Naive thymus-derived CD8-positive, alpha-beta T cell (primary cell): ENCODE results near the gene KRTAP4-7. TPM values are rescaled to one million over a fixed set of nuclear protein-coding genes. Genes with fewer than 3 reads are reported as not detected.
A peak's percentile ranks its signal among the peaks of the same experiment; 100 is the strongest.
"Not testable (repeated sequence)": the region's sequence is repeated elsewhere in the genome, so short reads cannot be mapped to it uniquely, and the experiment has no call there.

Experiments used
- ATAC-seq, 2 donors: fragments of 150-1000 bp; cut with Tn5 transposase in 1 of 2; sonication (Bioruptor Pico), chemical (Tn5 transposase) in 1 of 2; 1 replicate in 1 of 2; 2 replicates in 1 of 2; pipeline ENCODE4 v1.10.0; 2021; ENCODE audit warnings: mild to moderate bottlenecking in 2 of 2, moderate library complexity in 2 of 2
- POLR2A ChIA-PET: fragments of 350-600 bp; sonication (Branson Sonifier 250); formaldehyde crosslinking; loops from one replicate; lab custom pipeline; 2021; ENCODE audit warnings: antibody characterized with exemption; lab: Charles Lee
- DNase-seq, 10 donors: peaks; one replicate each; pipeline versions ENCODE4 v3.0.0 to v3.0.0-alpha.2; 2020 to 2022
- H3K27ac Mint-ChIP-seq, 10 donors: one replicate each; pipeline ENCODE4 v1.8.0; 2020 to 2022; ENCODE audit warnings: mild to moderate bottlenecking in 10 of 10, mixed read lengths in 10 of 10, moderate library complexity in 4 of 10, inconsistent platforms in 1 of 10
- H3K27me3 Mint-ChIP-seq, 5 donors: one replicate each; pipeline ENCODE4 v1.8.0; 2021 to 2022; ENCODE audit warnings: mixed read lengths in 5 of 5
- H3K36me3 Mint-ChIP-seq, 3 donors: one replicate each; pipeline ENCODE4 v1.8.0; 2020 to 2022; ENCODE audit warnings: mixed read lengths in 3 of 3, mild to moderate bottlenecking in 2 of 3, inconsistent platforms in 1 of 3
- H3K4me1 Mint-ChIP-seq, 4 donors: one replicate each; pipeline ENCODE4 v1.8.0; 2021 to 2022; ENCODE audit warnings: mixed read lengths in 4 of 4
- H3K4me3 Mint-ChIP-seq, 10 donors: one replicate each; pipeline ENCODE4 v1.8.0; 2020 to 2022; ENCODE audit warnings: mild to moderate bottlenecking in 10 of 10, mixed read lengths in 10 of 10, moderate library complexity in 6 of 10, inconsistent platforms in 1 of 10
- H3K9me3 Mint-ChIP-seq, 9 donors: one replicate each; pipeline ENCODE4 v1.8.0; 2020 to 2022; ENCODE audit warnings: mixed read lengths in 9 of 9, mild to moderate bottlenecking in 3 of 9, inconsistent platforms in 1 of 9, moderate library complexity in 1 of 9
- polyA plus RNA-seq, 3 donors: library from polyadenylated mRNA; unstranded; fragments of 300-500 nt; fragmentation: Illumina TruSeq; gene quantifications; one replicate each; pipeline ENCODE4 v1.2.3, GENCODE V29; 2021
- total RNA-seq, 8 experiments: library from RNA in 2 of 8; stranded (reverse) in 2 of 8; gene quantifications; one replicate each; pipeline ENCODE4 v1.2.3 and lab custom pipeline; 2021 to 2026

The KRTAP4-7 gene
- total RNA-seq (not detected), polyA plus RNA-seq (not detected), total RNA-seq (lab: John Stamatoyannopoulos, UW) (0 reads per million in 6 experiments)

DNA sequence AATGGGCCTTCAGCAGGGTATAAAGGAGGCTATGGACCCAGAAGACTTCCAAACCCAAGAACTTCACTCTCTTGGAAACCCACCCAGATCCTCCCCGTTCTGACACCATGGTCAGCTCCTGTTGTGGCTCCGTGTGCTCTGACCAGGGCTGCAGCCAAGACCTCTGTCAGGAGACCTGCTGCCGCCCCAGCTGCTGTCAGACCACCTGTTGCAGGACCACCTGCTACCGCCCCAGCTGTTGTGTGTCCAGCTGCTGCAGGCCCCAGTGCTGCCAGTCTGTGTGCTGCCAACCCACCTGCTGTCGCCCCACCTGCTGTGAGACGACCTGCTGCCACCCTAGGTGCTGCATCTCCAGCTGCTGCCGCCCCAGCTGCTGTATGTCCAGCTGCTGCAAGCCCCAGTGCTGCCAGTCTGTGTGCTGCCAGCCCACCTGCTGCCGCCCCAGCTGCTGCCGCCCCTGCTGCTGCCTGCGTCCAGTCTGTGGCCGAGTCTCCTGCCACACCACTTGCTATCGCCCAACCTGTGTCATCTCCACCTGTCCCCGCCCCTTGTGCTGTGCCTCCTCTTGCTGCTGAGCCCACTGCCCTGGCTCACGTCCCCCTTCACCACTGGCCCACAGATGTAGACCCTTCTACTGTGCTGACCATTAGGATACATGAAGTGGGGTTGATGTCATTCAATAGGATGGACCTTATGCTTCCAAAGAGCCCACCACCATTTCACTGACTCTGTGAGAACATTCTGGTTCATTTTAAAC lies at the start of gene KRTAP4-7:
TSS of gene KRTAP4-7 (plus strand) at position 51 of the 757 bp plus-strand sequence. CDS start at position 108, 57 bp downstream.
- DNase-seq, H3K4me1 Mint-ChIP-seq, ATAC-seq, H3K9me3 Mint-ChIP-seq, H3K4me3 Mint-ChIP-seq, POLR2A ChIA-PET, H3K27ac Mint-ChIP-seq, H3K27me3 Mint-ChIP-seq, H3K36me3 Mint-ChIP-seq: not testable (repeated sequence)

DNA sequence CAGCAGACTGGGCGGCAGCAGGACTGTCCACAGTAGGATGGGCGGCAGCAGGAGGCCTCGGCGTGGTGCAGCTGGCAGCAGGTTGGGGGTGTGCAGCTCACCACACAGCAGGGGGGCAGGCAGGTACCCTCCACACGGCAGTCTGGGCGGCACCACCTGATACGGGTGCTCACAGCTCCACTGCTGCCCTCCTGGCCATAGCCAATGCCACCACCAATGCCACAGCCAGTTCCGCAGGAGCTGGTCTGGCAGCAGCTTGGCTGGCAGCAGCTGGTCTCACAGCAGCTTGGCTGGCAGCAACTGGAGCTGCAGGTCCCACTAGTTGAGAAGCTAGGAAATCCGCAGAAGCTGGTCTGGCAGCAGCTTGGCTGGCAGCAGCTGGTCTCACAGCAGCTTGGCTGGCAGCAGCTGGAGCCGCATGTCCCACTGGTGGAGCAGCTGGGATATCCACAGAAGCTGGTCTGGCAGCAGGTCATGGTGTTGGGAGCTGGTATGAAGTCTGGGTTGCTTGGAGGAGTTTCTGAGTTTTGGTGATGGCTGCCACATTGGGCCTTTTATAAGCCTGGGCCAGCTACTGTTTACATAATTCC lies 49.5 kb upstream of the KRTAP4-7 start, which contains the start of gene KRTAP1-3:
TSS of gene KRTAP1-3 (minus strand) at position 529 of the 590 bp plus-strand sequence. CDS start at position 476, 53 bp downstream.
- ATAC-seq, DNase-seq, H3K9me3 Mint-ChIP-seq, H3K4me3 Mint-ChIP-seq, POLR2A ChIA-PET, H3K36me3 Mint-ChIP-seq, H3K4me1 Mint-ChIP-seq: not testable (repeated sequence)
- peaks cover 0 to 19% (median 3%) of the 10 kb centered on the region in 5 donors for H3K27me3 Mint-ChIP-seq
- peak within 1 kb of the TSS in 1 of 10 donors; percentile 7 for H3K27ac Mint-ChIP-seq

DNA sequence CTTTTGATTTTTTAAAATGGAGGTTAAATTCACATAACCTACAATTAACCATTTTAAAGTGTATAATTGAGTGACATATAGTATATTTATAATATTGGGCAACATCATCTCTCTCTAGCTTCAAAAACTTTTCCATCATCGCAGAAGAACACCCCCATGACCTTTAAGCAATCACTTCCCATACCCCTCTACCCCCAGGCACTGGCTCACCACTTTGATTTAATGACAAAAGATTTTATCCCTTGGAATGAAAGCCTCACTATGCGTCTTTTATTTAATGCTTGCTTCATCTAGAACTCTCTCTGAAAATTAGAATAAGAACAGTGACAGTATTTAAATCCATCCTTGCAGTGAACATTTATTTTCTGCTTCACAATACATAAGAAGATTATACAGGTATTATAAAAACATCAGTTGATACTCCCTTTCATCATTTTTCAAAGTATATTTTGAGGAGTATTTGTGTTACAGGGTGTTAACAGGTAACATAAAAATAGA lies 46.0 kb upstream of the KRTAP4-7 start:
- Mint-ChIP-seq H3K4me3 (no peak overlapping the region), H3K27me3 (peaks cover 0 to 10% (median 2%) of the 10 kb centered on the region in 5 donors), H3K9me3 (peaks cover 0 to 9% (median 4%) of the 10 kb centered on the region in 9 donors), H3K27ac (no peak overlapping the region), H3K36me3 (no peaks in the 10 kb centered on the region), H3K4me1 (peaks cover 0 to 2% (median 0%) of the 10 kb centered on the region in 4 donors)
- no peak for ATAC-seq
- POLR2A ChIA-PET = no interaction called here
- no peak for DNase-seq

GRCh38 chr17:41040783-41041571 lies 43.0 kb upstream of the KRTAP4-7 start, which contains the start of gene KRTAP1-1:
Gene KRTAP1-1 (minus strand): TSS chr17:41041450. CDS start chr17:41041397, 53 bp downstream.
- H3K4me3 Mint-ChIP-seq, POLR2A ChIA-PET, H3K36me3 Mint-ChIP-seq, ATAC-seq, H3K27ac Mint-ChIP-seq, H3K4me1 Mint-ChIP-seq, DNase-seq: not testable (repeated sequence)
- Mint-ChIP-seq H3K9me3 (peaks cover 2 to 24% (median 7%) of the 10 kb centered on the region in 9 donors), H3K27me3 (peaks cover 0 to 17% (median 4%) of the 10 kb centered on the region in 5 donors)

- peaks cover 0 to 5% (median 0%) of the 10 kb centered on the region in 3 donors for H3K36me3 Mint-ChIP-seq
- ATAC-seq = no peak
- peaks cover 2 to 24% (median 7%) of the 10 kb centered on the region in 9 donors for H3K9me3 Mint-ChIP-seq
- POLR2A ChIA-PET = no interaction called here
- H3K27me3 Mint-ChIP-seq = peaks cover 4 to 19% (median 10%) of the 10 kb centered on the region in 5 donors
- peaks cover 0 to 5% (median 3%) of the 10 kb centered on the region in 4 donors for H3K4me1 Mint-ChIP-seq
- H3K27ac Mint-ChIP-seq = no peak overlapping the region
- DNase-seq = no peak
- H3K4me3 Mint-ChIP-seq = no peak overlapping the region
Measured at GRCh38 chr17:41042953-41043352, 41.0 kb upstream of the KRTAP4-7 start.

DNA sequence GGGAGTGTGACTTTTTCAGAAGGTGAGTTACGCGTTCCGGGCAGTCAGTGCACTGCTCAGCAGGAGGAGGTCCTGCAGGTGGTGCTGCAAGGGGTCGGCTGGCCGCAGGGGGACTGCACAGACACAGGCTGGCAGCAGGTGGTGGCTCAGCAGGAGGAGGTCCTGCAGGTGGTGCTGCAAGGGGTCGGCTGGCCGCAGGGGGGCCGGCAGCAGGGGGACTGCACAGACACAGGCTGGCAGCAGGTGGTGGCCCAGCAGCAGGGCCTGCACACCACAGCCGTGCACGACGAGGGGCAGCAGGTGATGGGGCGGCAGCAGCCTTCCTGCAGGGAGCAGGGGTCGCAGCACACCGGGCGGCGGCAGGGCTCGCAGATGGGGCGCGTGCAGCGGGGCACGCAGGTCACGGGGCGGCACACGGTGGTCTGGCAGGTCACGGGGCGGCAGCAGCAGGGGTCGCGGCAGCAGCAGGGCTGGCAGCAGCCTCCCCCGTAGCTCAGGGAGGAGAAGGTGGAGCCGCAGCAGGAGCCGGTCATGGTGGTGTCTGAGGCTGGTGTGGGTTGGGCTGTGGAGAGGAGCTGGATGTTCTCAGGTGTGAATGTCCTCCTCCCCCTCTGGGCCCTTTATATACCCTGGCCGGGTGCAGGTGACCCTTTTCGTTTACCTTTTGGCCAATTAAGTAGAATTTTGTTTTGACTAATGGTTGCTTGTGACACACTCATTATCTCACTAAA lies 37.0 kb upstream of the KRTAP4-7 start, which contains the start of gene KRTAP2-1:
TSS of gene KRTAP2-1 (minus strand) at position 582 of the 731 bp plus-strand sequence. CDS start at position 533, 49 bp downstream.
- H3K4me3 Mint-ChIP-seq, DNase-seq, ATAC-seq, H3K4me1 Mint-ChIP-seq, H3K36me3 Mint-ChIP-seq: not testable (repeated sequence)
- Mint-ChIP-seq H3K9me3 (peaks cover 2 to 24% (median 7%) of the 10 kb centered on the region in 9 donors), H3K27me3 (peaks cover 5 to 24% (median 13%) of the 10 kb centered on the region in 5 donors), H3K27ac (peak within 1 kb of the TSS in 1 of 10 donors; percentile 34)
- POLR2A ChIA-PET = interaction anchor here (0.6 kb wide), 1 partner anchor 906 kb away, joined by 5 read pairs; the partner anchor contains the start of gene CASC3

DNA sequence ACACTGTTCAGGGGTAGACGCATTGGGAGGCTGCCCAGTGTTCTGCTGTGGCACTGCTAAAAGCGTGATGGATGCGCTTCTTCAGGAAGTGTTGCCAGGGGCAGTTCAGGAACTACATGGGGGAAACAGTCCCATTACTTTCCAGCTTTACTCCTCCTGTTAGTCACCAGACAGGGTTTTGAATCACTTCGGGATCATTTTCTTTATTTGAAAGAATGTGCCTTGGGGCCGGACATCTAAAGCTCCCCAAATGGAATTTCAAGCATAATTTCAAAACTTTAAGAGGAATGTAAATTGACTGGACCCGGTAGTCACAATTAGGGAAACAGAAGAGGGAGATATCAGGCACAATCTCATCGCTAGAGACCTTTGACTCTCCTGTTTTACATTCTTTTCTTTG lies 35.5 kb upstream of the KRTAP4-7 start:
- no peak for ATAC-seq
- DNase-seq = no peak
- Mint-ChIP-seq H3K27me3 (peaks cover 5 to 24% (median 13%) of the 10 kb centered on the region in 5 donors), H3K36me3 (peaks cover 0 to 3% (median 1%) of the 10 kb centered on the region in 3 donors), H3K9me3 (peaks cover under 1 to 10% (median 5%) of the 10 kb centered on the region in 9 donors), H3K27ac (no peak overlapping the region), H3K4me1 (peaks cover 0 to 5% (median 2%) of the 10 kb centered on the region in 4 donors), H3K4me3 (no peak overlapping the region)
- POLR2A ChIA-PET = no interaction called here

GRCh38 chr17:41049110-41049509 lies 34.8 kb upstream of the KRTAP4-7 start:
- ATAC-seq (no peak), DNase-seq (no peak)
- Mint-ChIP-seq H3K27ac (no peak overlapping the region), H3K27me3 (peaks cover 5 to 24% (median 13%) of the 10 kb centered on the region in 5 donors), H3K4me1 (peaks cover 0 to 4% (median 2%) of the 10 kb centered on the region in 4 donors), H3K4me3 (no peak overlapping the region), H3K36me3 (peaks cover 0 to 2% (median 0%) of the 10 kb centered on the region in 3 donors), H3K9me3 (peaks cover 0 to 3% (median 2%) of the 10 kb centered on the region in 9 donors)
- POLR2A ChIA-PET = no interaction called here

DNA sequence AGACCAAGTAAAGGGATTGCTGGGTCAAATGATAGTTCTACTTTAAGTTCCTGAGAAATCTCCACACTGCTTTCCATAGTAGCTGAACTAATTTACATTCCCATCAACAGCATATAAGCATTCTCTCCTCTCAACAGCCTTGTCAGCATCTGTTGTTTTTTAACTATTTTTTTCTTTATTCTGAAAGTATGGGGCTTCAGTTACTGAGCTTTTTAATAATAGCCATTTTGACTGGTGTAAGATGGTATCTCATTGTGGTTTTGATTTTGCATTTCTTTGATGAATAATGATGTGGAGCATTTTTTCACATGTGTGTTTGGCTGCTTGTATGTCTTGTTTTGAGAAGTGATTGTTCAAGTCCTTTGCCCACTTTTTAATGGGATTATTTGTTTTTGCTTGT lies 31.4 kb upstream of the KRTAP4-7 start:
- peaks cover 0 to 6% (median 5%) of the 10 kb centered on the region in 3 donors for H3K36me3 Mint-ChIP-seq
- H3K4me1 Mint-ChIP-seq = no peaks in the 10 kb centered on the region
- peaks cover 8 to 22% (median 15%) of the 10 kb centered on the region in 5 donors for H3K27me3 Mint-ChIP-seq
- POLR2A ChIA-PET = no interaction called here
- DNase-seq (no peak), ATAC-seq (no peak)
- H3K9me3 Mint-ChIP-seq = peaks cover 0 to 5% (median 0%) of the 10 kb centered on the region in 9 donors
- H3K4me3 Mint-ChIP-seq = no peak overlapping the region
- no peak overlapping the region for H3K27ac Mint-ChIP-seq

DNA sequence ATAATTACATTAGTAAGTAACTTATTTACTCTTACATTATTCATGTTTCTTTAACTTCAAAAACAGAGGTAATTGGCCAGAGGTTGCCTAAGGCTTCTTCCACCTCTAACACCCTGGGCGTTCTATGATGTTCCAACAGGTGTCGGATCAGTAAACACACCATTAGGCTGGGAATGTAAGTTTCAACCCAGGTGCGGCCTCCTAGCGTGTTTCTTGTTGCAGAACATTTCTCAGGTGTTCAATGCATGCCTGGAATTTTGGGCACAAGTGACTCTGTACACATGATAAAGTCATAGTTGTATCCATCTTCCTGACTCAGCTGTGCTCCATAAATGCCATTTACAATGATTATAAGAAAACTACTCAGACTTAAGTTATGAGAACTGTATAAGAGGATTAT lies 29.9 kb upstream of the KRTAP4-7 start:
- Mint-ChIP-seq H3K27ac (no peak overlapping the region), H3K4me1 (no peaks in the 10 kb centered on the region), H3K27me3 (peaks cover 6 to 31% (median 14%) of the 10 kb centered on the region in 5 donors), H3K9me3 (peaks cover 0 to 7% (median 0%) of the 10 kb centered on the region in 9 donors), H3K36me3 (peaks cover 0 to 7% (median 6%) of the 10 kb centered on the region in 3 donors), H3K4me3 (no peak overlapping the region)
- DNase-seq (no peak), ATAC-seq (no peak)
- POLR2A ChIA-PET = no interaction called here

DNA sequence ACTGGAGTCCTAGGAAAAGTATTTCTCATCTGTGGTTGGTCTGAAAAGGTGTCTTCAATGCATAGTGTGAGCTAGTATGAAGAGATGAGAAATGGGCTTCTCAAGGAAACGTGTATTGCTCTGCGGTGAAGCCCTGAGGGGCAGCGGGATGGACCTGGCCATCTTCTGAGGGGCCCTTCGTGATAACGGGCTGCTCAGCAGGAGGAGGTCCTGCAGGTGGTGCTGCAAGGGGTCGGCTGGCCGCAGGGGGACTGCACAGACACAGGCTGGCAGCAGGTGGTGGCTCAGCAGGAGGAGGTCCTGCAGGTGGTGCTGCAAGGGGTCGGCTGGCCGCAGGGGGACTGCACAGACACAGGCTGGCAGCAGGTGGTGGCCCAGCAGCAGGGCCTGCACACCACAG lies 29.4 kb upstream of the KRTAP4-7 start:
- H3K4me1 Mint-ChIP-seq, H3K9me3 Mint-ChIP-seq, H3K36me3 Mint-ChIP-seq, ATAC-seq, POLR2A ChIA-PET, DNase-seq, H3K27ac Mint-ChIP-seq, H3K4me3 Mint-ChIP-seq: not testable (repeated sequence)
- H3K27me3 Mint-ChIP-seq = peaks cover 9 to 36% (median 18%) of the 10 kb centered on the region in 5 donors
